Neutrophil (primary cell): ENCODE data around the gene CD19.

Experiments
- H3K27ac ChIP-seq: fragments of 200-600 bp; sonication (generic); 2 replicates; pipeline ENCODE4 v1.5.1; 2016; ENCODE audit warnings: mild to moderate bottlenecking, moderate library complexity
- H3K27me3 ChIP-seq: fragments of 200-600 bp; sonication (generic); 2 replicates; pipeline ENCODE4 v1.6.0; 2016; ENCODE audit warnings: mild to moderate bottlenecking
- H3K36me3 ChIP-seq: fragments of 200-600 bp; sonication (generic); 2 replicates; pipeline ENCODE4 v1.5.1; 2017
- H3K4me1 ChIP-seq, 2 experiments: fragments of 200-600 bp in 1 of 2; sonication (generic) in 1 of 2; 1 replicate in 1 of 2; 2 replicates in 1 of 2; pipeline versions ENCODE4 v1.5.1 to v1.6.1; 2013 to 2016; ENCODE audit warnings: low read depth in 1 of 2, low read length in 1 of 2, mild to moderate bottlenecking in 1 of 2, moderate library complexity in 1 of 2; ENCODE audit not compliant: control insufficient read depth in 1 of 2, insufficient read depth in 1 of 2
- H3K4me3 ChIP-seq, 2 experiments: fragments of 200-600 bp in 1 of 2; sonication (generic) in 1 of 2; 1 replicate in 1 of 2; 2 replicates in 1 of 2; pipeline ENCODE4 v1.5.1; 2013 to 2016; ENCODE audit warnings: low read depth in 1 of 2, low read length in 1 of 2, mild to moderate bottlenecking in 1 of 2, moderate library complexity in 1 of 2
- H3K9me3 ChIP-seq: fragments of 200-600 bp; sonication (generic); 2 replicates; pipeline ENCODE4 v1.5.1; 2016
- TF ChIP-seq, protein P1 (sequence below): fragments of 200-600 bp; sonication (generic); IDR thresholded peaks from 2 replicates; pipeline ENCODE4 v1.5.1; 2016; ENCODE audit warnings: antibody characterized with exemption

CD19 gene

DNA sequence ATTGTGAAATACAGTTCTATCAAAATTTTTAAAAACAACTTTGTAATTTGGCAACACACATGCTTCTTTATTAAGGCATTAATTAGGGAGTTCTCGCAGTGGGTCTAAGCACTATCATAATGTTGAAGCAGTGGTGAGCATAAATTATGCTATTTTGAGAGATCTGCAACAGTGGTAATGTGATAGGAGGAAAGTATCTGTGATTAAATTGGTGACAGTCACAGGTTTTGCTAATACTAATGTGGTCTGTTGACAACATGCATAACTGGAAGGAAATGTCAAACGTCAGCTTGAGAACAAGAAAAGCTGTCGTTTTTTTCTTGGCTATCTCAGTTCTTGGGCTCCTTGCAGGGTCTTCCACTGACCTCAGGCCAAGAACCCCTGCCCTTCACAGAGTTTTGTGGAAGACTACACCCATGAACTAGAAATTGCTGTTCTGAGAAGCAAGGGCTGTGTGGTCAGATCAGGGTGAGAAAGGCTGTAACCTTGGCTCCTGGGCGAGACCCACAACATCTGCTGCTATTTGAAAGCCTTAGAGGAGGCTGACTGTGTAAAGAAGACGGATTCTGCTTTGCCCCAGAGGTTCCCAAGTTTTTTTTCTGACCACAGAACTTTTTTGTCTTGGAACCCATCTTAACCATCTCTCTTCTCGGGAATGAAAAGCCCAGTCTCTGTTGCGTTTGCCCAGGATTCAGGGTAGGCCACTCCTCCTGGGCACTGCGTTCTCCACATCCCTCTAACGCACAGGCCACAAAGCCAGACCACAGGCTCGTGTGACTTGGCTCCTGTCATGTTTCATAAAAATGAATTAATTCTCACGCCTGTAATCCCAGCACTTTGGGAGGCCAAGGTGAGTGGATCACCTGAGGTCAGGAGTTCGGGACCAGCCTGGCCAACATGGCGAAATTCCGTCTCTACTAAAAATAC is 39.5 kb upstream of the CD19 start:
- no peaks in the 10 kb centered on the region for H3K9me3 ChIP-seq
- no peak overlapping the region for H3K4me3 ChIP-seq
- no peak overlapping the region for H3K27ac ChIP-seq
- H3K36me3 ChIP-seq = no peaks in the 10 kb centered on the region
- TF ChIP-seq, protein P1, sequence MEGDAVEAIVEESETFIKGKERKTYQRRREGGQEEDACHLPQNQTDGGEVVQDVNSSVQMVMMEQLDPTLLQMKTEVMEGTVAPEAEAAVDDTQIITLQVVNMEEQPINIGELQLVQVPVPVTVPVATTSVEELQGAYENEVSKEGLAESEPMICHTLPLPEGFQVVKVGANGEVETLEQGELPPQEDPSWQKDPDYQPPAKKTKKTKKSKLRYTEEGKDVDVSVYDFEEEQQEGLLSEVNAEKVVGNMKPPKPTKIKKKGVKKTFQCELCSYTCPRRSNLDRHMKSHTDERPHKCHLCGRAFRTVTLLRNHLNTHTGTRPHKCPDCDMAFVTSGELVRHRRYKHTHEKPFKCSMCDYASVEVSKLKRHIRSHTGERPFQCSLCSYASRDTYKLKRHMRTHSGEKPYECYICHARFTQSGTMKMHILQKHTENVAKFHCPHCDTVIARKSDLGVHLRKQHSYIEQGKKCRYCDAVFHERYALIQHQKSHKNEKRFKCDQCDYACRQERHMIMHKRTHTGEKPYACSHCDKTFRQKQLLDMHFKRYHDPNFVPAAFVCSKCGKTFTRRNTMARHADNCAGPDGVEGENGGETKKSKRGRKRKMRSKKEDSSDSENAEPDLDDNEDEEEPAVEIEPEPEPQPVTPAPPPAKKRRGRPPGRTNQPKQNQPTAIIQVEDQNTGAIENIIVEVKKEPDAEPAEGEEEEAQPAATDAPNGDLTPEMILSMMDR = no peak
- H3K4me1 ChIP-seq = no peaks in the 10 kb centered on the region
- no peaks in the 10 kb centered on the region for H3K27me3 ChIP-seq

DNA sequence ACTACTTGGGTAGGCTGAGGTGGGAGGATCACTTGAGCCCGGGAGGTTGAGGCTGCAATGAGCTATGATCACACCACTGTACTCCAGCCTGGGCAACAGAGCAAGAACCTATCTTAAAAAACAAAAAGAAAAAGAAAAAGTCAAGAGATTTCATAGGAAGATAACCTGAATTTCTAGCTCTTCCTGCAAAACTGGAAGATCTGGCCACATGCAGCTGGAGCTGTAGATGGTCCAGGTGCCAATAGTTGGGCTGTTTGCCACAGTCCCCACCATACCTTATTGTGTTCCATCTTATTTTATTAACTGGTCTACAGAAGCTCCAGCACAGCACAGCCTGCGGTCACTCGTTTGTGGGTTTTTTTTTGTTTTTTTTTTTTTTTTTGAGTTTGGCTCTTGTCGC is 38.5 kb upstream of the CD19 start:
- no peaks in the 10 kb centered on the region for H3K9me3 ChIP-seq
- TF ChIP-seq, protein P1 = no peak
- H3K4me1 ChIP-seq = no peaks in the 10 kb centered on the region
- H3K36me3 ChIP-seq = no peaks in the 10 kb centered on the region
- H3K4me3 ChIP-seq = no peak overlapping the region
- no peak overlapping the region for H3K27ac ChIP-seq
- H3K27me3 ChIP-seq = no peaks in the 10 kb centered on the region

DNA sequence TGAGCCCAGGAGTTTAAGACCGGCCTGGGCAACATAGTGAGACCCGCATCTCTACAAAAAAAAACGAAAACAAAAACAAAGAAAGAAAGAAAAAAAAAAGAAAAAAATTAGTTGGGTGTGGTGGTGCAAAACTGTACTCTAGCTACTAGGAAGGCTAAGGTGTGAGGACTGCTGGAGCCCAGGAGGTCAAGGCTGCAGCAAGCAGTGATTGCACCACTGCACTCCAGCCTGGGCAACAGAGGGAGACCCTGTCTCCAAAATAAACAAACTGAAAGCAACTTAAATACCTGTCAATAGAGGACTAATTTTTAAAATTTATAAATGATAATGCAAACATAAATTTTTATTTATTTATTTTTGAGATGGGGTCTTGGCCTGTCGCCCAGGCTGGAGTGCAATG is 36.2 kb upstream of the CD19 start:
- H3K9me3 ChIP-seq = no peaks in the 10 kb centered on the region
- no peaks in the 10 kb centered on the region for H3K27me3 ChIP-seq
- H3K4me1 ChIP-seq = no peaks in the 10 kb centered on the region
- TF ChIP-seq, protein P1 = no peak
- no peak overlapping the region for H3K27ac ChIP-seq
- H3K36me3 ChIP-seq = no peaks in the 10 kb centered on the region
- no peak overlapping the region for H3K4me3 ChIP-seq

DNA sequence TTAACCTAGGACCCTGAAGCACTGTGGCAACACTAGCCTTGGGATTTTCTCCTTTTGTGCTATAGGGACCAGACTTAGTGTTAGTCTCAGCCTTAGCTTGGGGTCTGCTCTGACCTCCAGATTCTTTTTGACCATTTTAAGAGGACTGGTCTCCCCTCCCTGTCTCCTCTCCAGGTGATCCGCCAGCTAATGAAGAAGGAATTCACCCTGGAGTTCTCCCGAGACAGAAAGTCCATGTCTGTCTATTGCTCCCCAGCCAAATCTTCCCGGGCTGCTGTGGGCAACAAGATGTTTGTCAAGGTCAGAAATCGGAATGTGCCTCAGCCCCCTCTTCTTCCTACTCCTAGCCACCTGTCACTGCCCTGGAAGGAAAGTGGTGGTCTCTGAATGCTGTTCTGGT is 33.9 kb upstream of the CD19 start:
- Histone ChIP-seq H3K36me3 (no peaks in the 10 kb centered on the region), H3K27me3 (no peaks in the 10 kb centered on the region), H3K27ac (no peak overlapping the region), H3K4me3 (no peak overlapping the region), H3K9me3 (no peaks in the 10 kb centered on the region), H3K4me1 (no peaks in the 10 kb centered on the region)
- TF ChIP-seq, protein P1 = no peak

DNA sequence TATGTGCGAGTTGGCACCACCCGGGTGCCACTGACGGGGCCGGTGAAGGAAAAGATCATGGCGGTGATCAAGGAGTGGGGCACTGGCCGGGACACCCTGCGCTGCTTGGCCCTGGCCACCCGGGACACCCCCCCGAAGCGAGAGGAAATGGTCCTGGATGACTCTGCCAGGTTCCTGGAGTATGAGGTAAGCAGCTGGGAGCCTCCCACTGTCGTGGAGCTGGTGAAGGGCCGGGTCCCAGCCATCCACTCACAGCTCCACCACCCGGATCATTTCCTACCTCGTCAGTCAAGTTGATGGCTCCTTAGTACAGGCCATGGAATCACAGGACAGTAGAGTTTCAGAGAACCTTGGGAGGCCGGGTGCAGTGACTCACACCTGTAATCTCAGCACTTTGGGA is 33.5 kb upstream of the CD19 start:
- H3K27ac ChIP-seq = no peak overlapping the region
- no peak overlapping the region for H3K4me3 ChIP-seq
- no peaks in the 10 kb centered on the region for H3K9me3 ChIP-seq
- no peaks in the 10 kb centered on the region for H3K4me1 ChIP-seq
- no peaks in the 10 kb centered on the region for H3K36me3 ChIP-seq
- H3K27me3 ChIP-seq = no peaks in the 10 kb centered on the region
- TF ChIP-seq, protein P1 = no peak
